Ishikawa (cell line): ENCODE data around the gene SLC2A6.

Experiments
- CEBPB ChIP-seq: IDR thresholded peaks from 2 replicates; pipeline ENCODE4 v1.6.1; 2012
- CREB1 ChIP-seq: IDR thresholded peaks from 2 replicates; pipeline ENCODE4 v1.6.1; 2012; ENCODE audit warnings: low read depth
- EGR1 ChIP-seq: IDR thresholded peaks from 2 replicates; pipeline ENCODE4 v1.6.1; 2012
- EP300 ChIP-seq: IDR thresholded peaks from 2 replicates; pipeline ENCODE4 v1.6.1; 2012; ENCODE audit warnings: borderline replicate concordance
- FOXM1 ChIP-seq: IDR thresholded peaks from 2 replicates; pipeline ENCODE4 v1.6.1; 2012; ENCODE audit warnings: low read depth, borderline replicate concordance
- MAX ChIP-seq: IDR thresholded peaks from 2 replicates; pipeline ENCODE4 v1.6.1; 2012
- NFIC ChIP-seq: IDR thresholded peaks from 2 replicates; pipeline ENCODE4 v1.6.1; 2012
- RAD21 ChIP-seq: IDR thresholded peaks from 2 replicates; pipeline ENCODE4 v1.6.1; 2012; ENCODE audit warnings: low read depth
- REST ChIP-seq: IDR thresholded peaks from 2 replicates; pipeline ENCODE4 v1.6.1; 2012; ENCODE audit warnings: low read depth, mild to moderate bottlenecking
- TAF1 ChIP-seq: IDR thresholded peaks from 2 replicates; pipeline ENCODE4 v1.6.1; 2012; ENCODE audit warnings: low read depth, mild to moderate bottlenecking
- TCF12 ChIP-seq: IDR thresholded peaks from 2 replicates; pipeline ENCODE4 v1.6.1; 2012; ENCODE audit warnings: low read depth
- TEAD4 ChIP-seq: IDR thresholded peaks from 2 replicates; pipeline ENCODE4 v1.6.1; 2012
- USF1 ChIP-seq: IDR thresholded peaks from 2 replicates; pipeline ENCODE4 v1.6.1; 2012
- YY1 ChIP-seq: IDR thresholded peaks from 2 replicates; pipeline ENCODE4 v1.6.1; 2012; ENCODE audit warnings: low read depth
- ZBTB7A ChIP-seq: IDR thresholded peaks from 2 replicates; pipeline ENCODE4 v1.6.1; 2012; ENCODE audit warnings: low read depth

SLC2A6 gene

GRCh38 chr9:133463234-133463863, 15.6 kb downstream of the SLC2A6 start:
- TF ChIP-seq EP300, result no peak
- no peak for TF ChIP-seq FOXM1

GRCh38 chr9:133461975-133462374, 16.9 kb downstream of the SLC2A6 start:
- TF ChIP-seq NFIC (no peak), YY1 (no peak), FOXM1 (no peak), EGR1 (no peak), ZBTB7A (no peak), TCF12 (no peak), CEBPB (no peak), USF1 (no peak), TAF1 (no peak), REST (no peak), RAD21 (no peak), MAX (no peak), TEAD4 (no peak), EP300 (no peak), CREB1 (no peak)

GRCh38 chr9:133460405-133461175, 18.3 kb downstream of the SLC2A6 start:
- peak; percentile 76 for TF ChIP-seq NFIC
- no peak for TF ChIP-seq REST
- TF ChIP-seq TCF12, result no peak
- no peak for TF ChIP-seq CEBPB
- peak; percentile 31 for TF ChIP-seq EGR1
- no peak for TF ChIP-seq TAF1
- TF ChIP-seq FOXM1, result no peak
- TF ChIP-seq EP300, result no peak
- no peak for TF ChIP-seq RAD21
- TF ChIP-seq CREB1, result no peak
- no peak for TF ChIP-seq YY1
- TF ChIP-seq ZBTB7A, result no peak; the same call in 1 of the 2 replicates
- peak; percentile 85 for TF ChIP-seq USF1
- TF ChIP-seq TEAD4, result no peak; the same call in 1 of the 2 replicates
- peak; percentile 71 for TF ChIP-seq MAX

GRCh38 chr9:133459476-133460404, 19.2 kb downstream of the SLC2A6 start, which contains the start of gene CACFD1:
TSS of gene CACFD1 (plus strand) at chr9:133459978. CDS start at chr9:133460067, 89 bp downstream.
- TF ChIP-seq EP300, result 0 out of 2 replicates have a peak, but pooled peaks have one; percentile 15
- TF ChIP-seq USF1, result 0 out of 2 replicates have a peak, but pooled peaks have one; percentile 8
- TF ChIP-seq ZBTB7A, result peak; percentile 95
- no peak; the same call in 1 of the 2 replicates for TF ChIP-seq TAF1
- peak; percentile 24 for TF ChIP-seq MAX
